Measurements from ENCODE around the gene SLC25A40. TPM values are rescaled to one million over a fixed set of nuclear protein-coding genes. Genes with fewer than 3 reads are reported as not detected.
"Not testable (repeated sequence)": the region's sequence is repeated elsewhere in the genome, so short reads cannot be mapped to it uniquely, and the experiment has no call there.

SLC25A40 gene
- total RNA-seq, 2 experiments from 2014 or later: 32.7 to 38.3 TPM

DNA sequence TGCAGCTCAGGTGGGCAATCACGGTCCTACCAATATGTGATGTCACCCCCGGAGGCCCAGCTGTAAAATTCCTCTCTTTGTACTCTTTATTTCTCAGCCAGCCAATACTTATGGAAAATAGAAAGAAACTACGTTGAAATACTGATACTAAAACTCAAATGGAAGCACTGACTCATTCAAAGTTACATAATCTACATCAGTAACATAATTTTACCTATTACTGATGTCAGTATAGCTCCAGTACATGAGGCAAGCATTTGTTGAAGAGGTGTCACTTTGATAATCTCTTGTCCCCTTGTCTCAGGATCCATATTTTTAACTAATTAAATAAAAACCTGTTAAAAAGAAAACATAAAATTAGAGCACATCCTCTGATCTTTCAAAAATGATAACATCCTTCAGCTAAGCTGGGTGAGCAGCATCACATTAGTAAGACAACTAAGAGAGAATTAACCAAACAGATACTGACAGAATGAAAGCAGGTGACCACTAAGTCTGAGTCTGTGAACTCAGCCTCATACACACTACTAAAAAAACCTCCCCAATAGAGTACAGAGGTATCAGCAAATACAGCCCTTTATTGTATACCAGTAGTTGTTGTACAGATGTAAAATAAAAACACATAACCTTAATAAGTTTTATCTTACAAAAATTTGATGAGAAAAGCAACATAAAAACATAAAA lies 17.6 kb downstream of the SLC25A40 start:
- Mint-ChIP-seq H3K36me3 (ENCODE audit: low read depth) (peaks cover 35% of the 10 kb centered on the region), H3K4me3 (no peak overlapping the region), H3K27ac (peak overlapping the region; percentile 78), H3K9me3 (peaks cover 1% of the 10 kb centered on the region), H3K4me1 (ENCODE audit: low read depth) (peaks cover 19% of the 10 kb centered on the region), H3K27me3 (ENCODE audit: low read depth) (no peaks in the 10 kb centered on the region)
- intact Hi-C loops (cut with micrococcal nuclease): loop anchor here (1.0 kb wide), 1 partner anchor 18 kb away; the partner anchor contains the start of genes DBF4 and SLC25A40
- CTCF ChIA-PET: no interaction called here
- no peak for DNase-seq

GRCh38 chr7:87853237-87853864 lies 22.8 kb downstream of the SLC25A40 start:
- Mint-ChIP-seq H3K4me1 (ENCODE audit: low read depth) (peaks cover 10% of the 10 kb centered on the region), H3K27me3 (ENCODE audit: low read depth) (no peaks in the 10 kb centered on the region), H3K36me3 (ENCODE audit: low read depth) (peaks cover 31% of the 10 kb centered on the region), H3K27ac (no peak overlapping the region), H3K4me3 (no peak overlapping the region), H3K9me3 (no peaks in the 10 kb centered on the region)
- DNase-seq: no peak
- CTCF ChIA-PET: no interaction called here
- intact Hi-C loops (cut with micrococcal nuclease): no loop called here

GRCh38 chr7:87852306-87852705 lies 23.9 kb downstream of the SLC25A40 start:
- Mint-ChIP-seq H3K4me1 (ENCODE audit: low read depth) (peaks cover 5% of the 10 kb centered on the region), H3K27me3 (ENCODE audit: low read depth) (no peaks in the 10 kb centered on the region), H3K9me3 (no peaks in the 10 kb centered on the region), H3K4me3 (no peak overlapping the region), H3K27ac (no peak overlapping the region), H3K36me3 (ENCODE audit: low read depth) (peaks cover 22% of the 10 kb centered on the region)
- CTCF ChIA-PET: no interaction called here
- intact Hi-C loops (cut with micrococcal nuclease): no loop called here
- DNase-seq: no peak

GRCh38 chr7:87850836-87851593 lies 25.1 kb downstream of the SLC25A40 start:
- Mint-ChIP-seq H3K36me3 (ENCODE audit: low read depth) (peaks cover 19% of the 10 kb centered on the region), H3K27me3 (ENCODE audit: low read depth) (no peaks in the 10 kb centered on the region), H3K4me3 (no peak overlapping the region), H3K4me1 (ENCODE audit: low read depth) (peaks cover 5% of the 10 kb centered on the region), H3K9me3 (no peaks in the 10 kb centered on the region), H3K27ac (no peak overlapping the region)
- intact Hi-C loops (cut with micrococcal nuclease): no loop called here
- no peak for DNase-seq
- CTCF ChIA-PET: interaction anchor here (0.7 kb wide), 1 partner anchor 29 kb away, joined by 5 read pairs; no protein-coding TSS in a partner anchor

- Mint-ChIP-seq H3K4me1 (ENCODE audit: low read depth) (no peaks in the 10 kb centered on the region), H3K4me3 (no peak overlapping the region), H3K27ac (no peak overlapping the region), H3K9me3 (no peaks in the 10 kb centered on the region), H3K27me3 (ENCODE audit: low read depth) (no peaks in the 10 kb centered on the region), H3K36me3 (ENCODE audit: low read depth) (peaks cover 7% of the 10 kb centered on the region)
- intact Hi-C loops (cut with micrococcal nuclease): no loop called here
- CTCF ChIA-PET: interaction anchor here (0.6 kb wide), 1 partner anchor 275 kb away, joined by 3 read pairs; no protein-coding TSS in a partner anchor
- no peak for DNase-seq
These were observed 38.6 kb downstream of the SLC25A40 start for GRCh38 chr7:87837597-87837996.

GRCh38 chr7:87833130-87833529 lies 43.0 kb downstream of the SLC25A40 start:
- CTCF ChIA-PET: no interaction called here
- Mint-ChIP-seq H3K4me1 (ENCODE audit: low read depth) (no peaks in the 10 kb centered on the region), H3K27me3 (ENCODE audit: low read depth) (no peaks in the 10 kb centered on the region), H3K27ac (no peak overlapping the region), H3K36me3 (ENCODE audit: low read depth) (peaks cover 11% of the 10 kb centered on the region), H3K9me3 (peaks cover 7% of the 10 kb centered on the region), H3K4me3 (no peak overlapping the region)
- intact Hi-C loops (cut with micrococcal nuclease): no loop called here
- DNase-seq: no peak

GRCh38 chr7:87831097-87831496 lies 45.1 kb downstream of the SLC25A40 start:
- CTCF ChIA-PET: no interaction called here
- Mint-ChIP-seq H3K27me3 (ENCODE audit: low read depth) (no peaks in the 10 kb centered on the region), H3K36me3 (ENCODE audit: low read depth) (peaks cover 11% of the 10 kb centered on the region), H3K4me3 (no peak overlapping the region), H3K9me3 (peaks cover 14% of the 10 kb centered on the region), H3K27ac (no peak overlapping the region), H3K4me1 (ENCODE audit: low read depth) (no peaks in the 10 kb centered on the region)
- no peak for DNase-seq
- intact Hi-C loops (cut with micrococcal nuclease): no loop called here

GRCh38 chr7:87828383-87828782 lies 47.8 kb downstream of the SLC25A40 start:
- DNase-seq; H3K27ac Mint-ChIP-seq; H3K36me3 Mint-ChIP-seq (ENCODE audit: low read depth); CTCF ChIA-PET; H3K4me1 Mint-ChIP-seq (ENCODE audit: low read depth); H3K4me3 Mint-ChIP-seq; intact Hi-C loops (cut with micrococcal nuclease); H3K27me3 Mint-ChIP-seq (ENCODE audit: low read depth): not testable (repeated sequence)
- peaks cover 29% of the 10 kb centered on the region for H3K9me3 Mint-ChIP-seq

DNA sequence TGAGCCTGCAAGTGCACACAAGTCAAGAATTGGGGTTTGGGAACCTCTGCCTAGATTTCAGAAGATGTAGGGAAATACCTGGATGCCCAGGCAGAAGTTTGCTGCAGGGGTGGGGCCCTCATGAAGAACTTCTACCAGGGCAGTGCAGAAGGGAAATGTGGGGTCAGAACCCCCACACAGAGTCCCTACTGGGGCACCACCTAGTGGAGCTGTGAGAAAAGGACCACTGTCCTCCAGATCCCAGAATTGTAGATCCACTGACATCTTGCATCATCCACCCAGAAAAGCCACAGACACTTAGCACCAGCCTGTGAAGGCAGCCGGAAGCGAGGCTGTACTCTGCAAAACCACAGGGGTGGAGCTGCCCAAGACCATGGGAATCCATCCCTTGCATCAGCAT lies 50.8 kb downstream of the SLC25A40 start:
- CTCF ChIA-PET: interaction anchor here (0.6 kb wide), 1 partner anchor 570 kb away, joined by 3 read pairs; no protein-coding TSS in a partner anchor
- H3K36me3 Mint-ChIP-seq (ENCODE audit: low read depth); H3K4me3 Mint-ChIP-seq; H3K4me1 Mint-ChIP-seq (ENCODE audit: low read depth); H3K27ac Mint-ChIP-seq; H3K27me3 Mint-ChIP-seq (ENCODE audit: low read depth); DNase-seq; intact Hi-C loops (cut with micrococcal nuclease): not testable (repeated sequence)
- peaks cover 32% of the 10 kb centered on the region for H3K9me3 Mint-ChIP-seq

GRCh38 chr7:87822056-87822455 lies 54.1 kb downstream of the SLC25A40 start:
- CTCF ChIA-PET; H3K36me3 Mint-ChIP-seq (ENCODE audit: low read depth); H3K4me3 Mint-ChIP-seq; H3K27ac Mint-ChIP-seq; H3K27me3 Mint-ChIP-seq (ENCODE audit: low read depth); H3K4me1 Mint-ChIP-seq (ENCODE audit: low read depth); DNase-seq; intact Hi-C loops (cut with micrococcal nuclease): not testable (repeated sequence)
- H3K9me3 Mint-ChIP-seq: peaks cover 25% of the 10 kb centered on the region

- H3K9me3 Mint-ChIP-seq: peaks cover 3% of the 10 kb centered on the region
- no peak overlapping the region for H3K4me3 Mint-ChIP-seq
- intact Hi-C loops (cut with micrococcal nuclease): no loop called here
- DNase-seq: no peak
- no peak overlapping the region for H3K27ac Mint-ChIP-seq
- CTCF ChIA-PET: interaction anchor here (0.6 kb wide), 1 partner anchor 307 kb away, joined by 3 read pairs; no protein-coding TSS in a partner anchor
- H3K27me3 Mint-ChIP-seq (ENCODE audit: low read depth): no peaks in the 10 kb centered on the region
- no peaks in the 10 kb centered on the region for H3K36me3 Mint-ChIP-seq (ENCODE audit: low read depth)
- no peaks in the 10 kb centered on the region for H3K4me1 Mint-ChIP-seq (ENCODE audit: low read depth)
These were observed 57.8 kb downstream of the SLC25A40 start for GRCh38 chr7:87818336-87818735.

GRCh38 chr7:87816389-87816788 lies 59.8 kb downstream of the SLC25A40 start:
- H3K4me1 Mint-ChIP-seq (ENCODE audit: low read depth): no peaks in the 10 kb centered on the region
- CTCF ChIA-PET: no interaction called here
- no peaks in the 10 kb centered on the region for H3K27me3 Mint-ChIP-seq (ENCODE audit: low read depth)
- no peaks in the 10 kb centered on the region for H3K36me3 Mint-ChIP-seq (ENCODE audit: low read depth)
- H3K4me3 Mint-ChIP-seq: no peak overlapping the region
- DNase-seq: no peak
- H3K9me3 Mint-ChIP-seq: no peaks in the 10 kb centered on the region
- intact Hi-C loops (cut with micrococcal nuclease): no loop called here
- H3K27ac Mint-ChIP-seq: no peak overlapping the region
